Upper lobe of left lung (tissue), 6 donors: ENCODE data around the gene TRMT10C. TPM values are rescaled to one million over a fixed set of nuclear protein-coding genes. Genes with fewer than 3 reads are reported as not detected.

Experiments used
- ATAC-seq, 2 donors: fragments of 200-7000 bp; cut with Tn5 transposase; one replicate each; pipeline ENCODE4 v1.9.1; 2022; ENCODE audit warnings: mild to moderate bottlenecking in 2 of 2, moderate library complexity in 2 of 2; ENCODE audit not compliant: low FRiP score in 2 of 2
- DNase-seq, 2 donors: peaks; one replicate each; pipeline ENCODE4 v3.0.0-alpha.2; 2019 to 2020
- H3K27ac ChIP-seq, 4 donors: fragments of 200-600 bp; sonication (generic); one replicate each; pipeline ENCODE4 v1.5.1; 2016 to 2019
- H3K27me3 ChIP-seq, 4 donors: fragments of 200-600 bp; sonication (generic); one replicate each; pipeline ENCODE4 v1.5.1; 2017 to 2019
- H3K36me3 ChIP-seq, 4 donors: fragments of 200-600 bp; sonication (generic); one replicate each; pipeline ENCODE4 v1.5.1; 2016 to 2019
- H3K4me1 ChIP-seq, 4 donors: fragments of 200-600 bp; sonication (generic); one replicate each; pipeline ENCODE4 v1.5.1; 2018 to 2019
- H3K4me3 ChIP-seq, 4 donors: fragments of 200-600 bp; sonication (generic); one replicate each; pipeline ENCODE4 v1.5.1; 2017 to 2019; ENCODE audit warnings: mild to moderate bottlenecking in 2 of 4, moderate library complexity in 1 of 4
- H3K9me3 ChIP-seq, 4 donors: fragments of 200-600 bp; sonication (generic); one replicate each; pipeline ENCODE4 v1.5.1; 2018 to 2019
- CTCF ChIP-seq, 6 experiments: fragments of 450-650 bp in 4 of 6; fragments of 200-600 bp in 2 of 6; sonication (generic) in 2 of 6; IDR thresholded peaks; one replicate each; pipeline ENCODE4 v1.5.1; 2016 to 2019; ENCODE audit warnings: antibody characterized with exemption in 6 of 6
- EP300 ChIP-seq, 4 donors: sonication (generic); formaldehyde crosslinking; IDR thresholded peaks; one replicate each; pipeline ENCODE4 v1.5.1; 2017; ENCODE audit warnings: antibody characterized with exemption in 4 of 4, control low read depth in 2 of 4
- POLR2A ChIP-seq, 4 donors: fragments of 450-650 bp; IDR thresholded peaks; one replicate each; pipeline ENCODE4 v1.5.1; 2016 to 2017; ENCODE audit warnings: antibody characterized with exemption in 4 of 4, mild to moderate bottlenecking in 2 of 4
- POLR2AphosphoS5 ChIP-seq, 2 donors: sonication (generic); formaldehyde crosslinking; IDR thresholded peaks; one replicate each; pipeline ENCODE4 v1.5.1; 2017; ENCODE audit warnings: antibody characterized with exemption in 2 of 2
- WGBS, 2 donors: methylation state at CpG; one replicate each; pipeline ENCODE4 v1.1.5; 2017 to 2018; 5-methylcytosine and 5-hydroxymethylcytosine counted together
- total RNA-seq, 6 donors: library from RNA; depleted of rRNA in 4 of 6; stranded (reverse); fragments of >200 nt in 4 of 6; gene quantifications; one replicate each; pipeline versions ENCODE4 v1.1.0 to v1.2.1, GENCODE V29; 2016 to 2021
- donor health status: DM: no; HTN: no; CAD: no; lungs with moderate emphysema.
- donor health status: DM: no; HTN: yes; CAD: no; lungs with severe emphysema.

Gene TRMT10C
- total RNA-seq, 6 donors from 2014 or later, result 6.4 to 17.5 (median 16.0) TPM

GRCh38 chr3:101556064-101556463 is 5.6 kb upstream of the TRMT10C start:
- Histone ChIP-seq H3K4me1 (no peaks in the 10 kb centered on the region), H3K36me3 (no peaks in the 10 kb centered on the region), H3K4me3 (no peak overlapping the region), H3K27ac (no peak overlapping the region), H3K9me3 (no peaks in the 10 kb centered on the region), H3K27me3 (no peaks in the 10 kb centered on the region)
- WGBS, 2 donors, result 46 to 56% methylated on average over 3 of the region's 3 CpGs
- ATAC-seq (no peak), DNase-seq (no peak)
- TF ChIP-seq EP300 (IDR thresholded peaks at IDR 0.05) (no peak), POLR2A (IDR thresholded peaks at IDR 0.05) (no peak), CTCF (IDR thresholded peaks at IDR 0.05) (no peak), POLR2AphosphoS5 (IDR thresholded peaks at IDR 0.05) (no peak)

- Histone ChIP-seq H3K4me1 (peaks cover 5 to 16% (median 9%) of the 10 kb centered on the region in 4 donors), H3K27me3 (no peaks in the 10 kb centered on the region)
- no peak for ATAC-seq
These were observed 6.1 kb downstream of the TRMT10C start for GRCh38 chr3:101567528-101568317.

GRCh38 chr3:101571028-101571895 is 9.6 kb downstream of the TRMT10C start:
- H3K9me3 ChIP-seq, result no peaks in the 10 kb centered on the region
- H3K27ac ChIP-seq, result no peak overlapping the region
- ATAC-seq, result no peak
- no peak for TF ChIP-seq POLR2AphosphoS5 (IDR thresholded peaks at IDR 0.05)
- TF ChIP-seq CTCF (IDR thresholded peaks at IDR 0.05), result no peak
- no peak for TF ChIP-seq EP300 (IDR thresholded peaks at IDR 0.05)
- TF ChIP-seq POLR2A (IDR thresholded peaks at IDR 0.05), result no peak
- no peaks in the 10 kb centered on the region for H3K27me3 ChIP-seq
- no peak for DNase-seq
- peaks cover 0 to 13% (median 8%) of the 10 kb centered on the region in 4 donors for H3K36me3 ChIP-seq
- H3K4me1 ChIP-seq, result peaks cover 13 to 20% (median 15%) of the 10 kb centered on the region in 4 donors
- WGBS, 2 donors, result 66 to 77% methylated on average over 9 of the region's 9 CpGs
- H3K4me3 ChIP-seq, result no peak overlapping the region

More at GRCh38 chr3:101567528-101568317, 6.1 kb downstream of the TRMT10C start:
- 87 to 88% methylated on average over 6 of the region's 6 CpGs for WGBS, 2 donors
- TF ChIP-seq CTCF (IDR thresholded peaks at IDR 0.05) (no peak), POLR2A (IDR thresholded peaks at IDR 0.05) (no peak), POLR2AphosphoS5 (IDR thresholded peaks at IDR 0.05) (no peak), EP300 (IDR thresholded peaks at IDR 0.05) (no peak)
- H3K27ac ChIP-seq, result no peak overlapping the region
- H3K9me3 ChIP-seq, result no peaks in the 10 kb centered on the region
- H3K4me3 ChIP-seq, result no peak overlapping the region
- no peak for DNase-seq
- peaks cover 3 to 30% (median 23%) of the 10 kb centered on the region in 4 donors for H3K36me3 ChIP-seq

GRCh38 chr3:101573449-101574387 is 12.1 kb downstream of the TRMT10C start, which contains the start of gene PCNP:
TSS of gene PCNP (plus strand) at chr3:101574180. CDS start at chr3:101574216, 36 bp downstream.
- peak; percentile 98 for ATAC-seq
- Histone ChIP-seq H3K4me3 (peak within 1 kb of the TSS; percentile 65 to 94 (median 78)), H3K4me1 (peaks cover 27 to 42% (median 30%) of the 10 kb centered on the region in 4 donors), H3K27ac (peak within 1 kb of the TSS; percentile 98 to 100 (median 98)), H3K36me3 (peaks cover 0 to 12% (median under 1%) of the 10 kb centered on the region in 4 donors), H3K9me3 (no peaks in the 10 kb centered on the region), H3K27me3 (no peaks in the 10 kb centered on the region)
- 2 to 5% methylated on average over 20 to 47 of the region's 47 CpGs for WGBS, 2 donors
- peak in 1 of 4 donors; percentile 54 for TF ChIP-seq EP300 (IDR thresholded peaks at IDR 0.05)
- TF ChIP-seq POLR2A (IDR thresholded peaks at IDR 0.05), result peak in 3 of 4 donors; percentile 62 to 91 (median 69)
- peak; percentile 71 to 92 (median 86) for TF ChIP-seq CTCF (IDR thresholded peaks at IDR 0.05)
- TF ChIP-seq POLR2AphosphoS5 (IDR thresholded peaks at IDR 0.05), result peak; percentile 90 to 92
- DNase-seq, result peak; percentile 96 to 99
